ENCODE measurements around the gene SLC18A3. TPM values are rescaled to one million over a fixed set of nuclear protein-coding genes. Genes with fewer than 3 reads are reported as not detected.

The SLC18A3 gene
- total RNA-seq, 4 donors from 2014 or later: not detected

- DNase-seq (ENCODE audit: low spot score in 2 of 2): no peak
- no peak overlapping the region for H3K4me3 ChIP-seq
- H3K9me3 ChIP-seq: no peaks in the 10 kb centered on the region
- H3K36me3 ChIP-seq: no peaks in the 10 kb centered on the region
- no peak for TF ChIP-seq EP300 (IDR thresholded peaks at IDR 0.05)
- no peak for TF ChIP-seq POLR2A (IDR thresholded peaks at IDR 0.05)
- TF ChIP-seq CTCF (IDR thresholded peaks at IDR 0.05): no peak
- peaks cover 3 to 92% of the 10 kb centered on the region in 2 donors for H3K27me3 ChIP-seq
- H3K27ac ChIP-seq: no peak overlapping the region
- 2 to 7% methylated on average over 38 to 46 of the region's 49 CpGs for WGBS, 2 donors
- H3K4me1 ChIP-seq: peaks cover 0 to 48% (median 4%) of the 10 kb centered on the region in 4 donors
These were observed 4.4 kb downstream of the SLC18A3 start for GRCh38 chr10:49614242-49615198.

- Histone ChIP-seq H3K4me3 (no peak overlapping the region), H3K4me1 (peaks cover 0 to 41% (median 4%) of the 10 kb centered on the region in 4 donors), H3K9me3 (no peaks in the 10 kb centered on the region), H3K27me3 (peaks cover 3 to 89% of the 10 kb centered on the region in 2 donors), H3K36me3 (no peaks in the 10 kb centered on the region), H3K27ac (no peak overlapping the region)
- no peak for DNase-seq (ENCODE audit: low spot score in 2 of 2)
- no peak for TF ChIP-seq CTCF (IDR thresholded peaks at IDR 0.05)
- no peak for TF ChIP-seq POLR2A (IDR thresholded peaks at IDR 0.05)
- no peak for TF ChIP-seq EP300 (IDR thresholded peaks at IDR 0.05)
- 64 to 69% methylated on average over 4 to 5 of the region's 5 CpGs for WGBS, 2 donors
These were observed 5.1 kb downstream of the SLC18A3 start for GRCh38 chr10:49615213-49615612.

GRCh38 chr10:49615721-49616120, 5.6 kb downstream of the SLC18A3 start:
- TF ChIP-seq POLR2A (IDR thresholded peaks at IDR 0.05): no peak
- no peak for TF ChIP-seq EP300 (IDR thresholded peaks at IDR 0.05)
- TF ChIP-seq CTCF (IDR thresholded peaks at IDR 0.05): no peak
- no peak overlapping the region for H3K27ac ChIP-seq
- peaks cover 2 to 85% of the 10 kb centered on the region in 2 donors for H3K27me3 ChIP-seq
- H3K4me1 ChIP-seq: peaks cover 0 to 36% (median 3%) of the 10 kb centered on the region in 4 donors
- DNase-seq (ENCODE audit: low spot score in 2 of 2): no peak
- H3K4me3 ChIP-seq: no peak overlapping the region
- no peaks in the 10 kb centered on the region for H3K9me3 ChIP-seq
- 25 to 36% methylated on average over 5 of the region's 5 CpGs for WGBS, 2 donors
- H3K36me3 ChIP-seq: no peaks in the 10 kb centered on the region

- no peak overlapping the region for H3K4me3 ChIP-seq
- peaks cover 0 to 78% of the 10 kb centered on the region in 2 donors for H3K27me3 ChIP-seq
- no peaks in the 10 kb centered on the region for H3K9me3 ChIP-seq
- DNase-seq (ENCODE audit: low spot score in 2 of 2): no peak
- H3K27ac ChIP-seq: no peak overlapping the region
- TF ChIP-seq CTCF (IDR thresholded peaks at IDR 0.05) (no peak), EP300 (IDR thresholded peaks at IDR 0.05) (no peak), POLR2A (IDR thresholded peaks at IDR 0.05) (no peak)
- 63 to 74% methylated on average over 6 of the region's 6 CpGs for WGBS, 2 donors
- no peaks in the 10 kb centered on the region for H3K36me3 ChIP-seq
- peaks cover 0 to 27% (median 0%) of the 10 kb centered on the region in 4 donors for H3K4me1 ChIP-seq
These were observed 6.5 kb downstream of the SLC18A3 start for GRCh38 chr10:49616421-49617101.

Measured in tibial nerve (tissue), 4 donors.